IMR-90 (cell line): ENCODE data around the gene INF2. TPM values are rescaled to one million over a fixed set of nuclear protein-coding genes. Genes with fewer than 3 reads are reported as not detected.

Experiments used
- ATAC-seq: fragments of 200-7000 bp; cut with Tn5 transposase; 2 replicates; pipeline ENCODE4 v1.9.1; 2020; ENCODE audit warnings: low read depth, mild to moderate bottlenecking, moderate library complexity
- BruUV-seq: library from RNA; stranded (reverse); fragments of 400-500 nt; replicated peaks from 2 replicates; lab custom pipeline; 2021; lab: Mats Ljungman, UMichigan
- CTCF ChIA-PET: fragments of 300-600 bp; formaldehyde crosslinking; extraction: SDS; loops from one replicate; lab custom pipeline; 2021; ENCODE audit warnings: antibody characterized with exemption; lab: Yijun Ruan, JAX
- POLR2A ChIA-PET: fragments of 300-600 bp; sonication (Branson Sonifier 250); formaldehyde crosslinking; loops from one replicate; lab custom pipeline; 2022; ENCODE audit warnings: antibody characterized with exemption; ENCODE audit not compliant: unreplicated experiment; lab: Charles Lee
- DNase-seq: peaks from one replicate; pipeline ENCODE4 v3.0.0; 2013
- H2AFZ ChIP-seq: replicated peaks from 2 replicates; pipeline ENCODE3; 2013; ENCODE audit warnings: low read length, mild to moderate bottlenecking; ENCODE audit not compliant: poor library complexity
- H2AK5ac ChIP-seq: 2 replicates; pipeline ENCODE4 v1.6.1; 2013; ENCODE audit warnings: low read depth, low read length, inconsistent platforms
- H2AK9ac ChIP-seq: replicated peaks from 2 replicates; pipeline ENCODE3; 2013; ENCODE audit warnings: mild to moderate bottlenecking, low read depth, low read length, moderate library complexity; ENCODE audit not compliant: poor library complexity
- H2BK120ac ChIP-seq: 2 replicates; pipeline ENCODE4 v1.6.1; 2013; ENCODE audit warnings: low read depth, low read length, inconsistent platforms
- H2BK15ac ChIP-seq: 3 replicates; pipeline ENCODE4 v1.6.1; 2013; ENCODE audit warnings: low read depth, low read length, inconsistent platforms
- H2BK20ac ChIP-seq: 2 replicates; pipeline ENCODE4 v1.6.1; 2013; ENCODE audit warnings: low read depth, mild to moderate bottlenecking, inconsistent platforms, low read length, moderate library complexity
- H2BK5ac ChIP-seq: 2 replicates; pipeline ENCODE4 v1.6.1; 2013; ENCODE audit warnings: mild to moderate bottlenecking, low read depth, low read length, inconsistent platforms; ENCODE audit not compliant: poor library complexity, severe bottlenecking
- H3K14ac ChIP-seq: replicated peaks from 2 replicates; pipeline ENCODE4 v1.6.1; 2013; ENCODE audit warnings: low read depth, low read length, inconsistent platforms
- H3K18ac ChIP-seq: 2 replicates; pipeline ENCODE4 v1.6.1; 2013; ENCODE audit warnings: low read depth, low read length, control low read depth
- H3K23ac ChIP-seq: 2 replicates; pipeline ENCODE4 v1.6.1; 2013; ENCODE audit warnings: low read depth, low read length, inconsistent platforms
- H3K27ac ChIP-seq: 2 replicates; pipeline ENCODE4 v1.5.1; 2013; ENCODE audit warnings: mild to moderate bottlenecking, control low read depth, low read length; ENCODE audit not compliant: insufficient read depth
- H3K27me3 ChIP-seq: 2 replicates; pipeline ENCODE4 v1.6.1; 2013; ENCODE audit warnings: low read length; ENCODE audit not compliant: control insufficient read depth, insufficient read depth
- H3K36me3 ChIP-seq: 2 replicates; pipeline ENCODE4 v1.6.1; 2013; ENCODE audit warnings: low read length, mixed read lengths; ENCODE audit not compliant: control insufficient read depth, insufficient read depth
- H3K4ac ChIP-seq: 2 replicates; pipeline ENCODE4 v1.6.1; 2013; ENCODE audit warnings: low read depth, low read length, inconsistent platforms
- H3K4me1 ChIP-seq: 2 replicates; pipeline ENCODE4 v1.6.1; 2013; ENCODE audit warnings: low read length, mixed read lengths; ENCODE audit not compliant: control insufficient read depth, insufficient read depth
- H3K4me2 ChIP-seq: 2 replicates; pipeline ENCODE4 v1.6.1; 2013; ENCODE audit warnings: low read depth, mild to moderate bottlenecking, control low read depth, low read length, moderate library complexity
- H3K4me3 ChIP-seq: 2 replicates; pipeline ENCODE4 v1.5.1; 2013; ENCODE audit warnings: low read depth, mild to moderate bottlenecking, control low read depth, low read length, moderate library complexity; ENCODE audit not compliant: insufficient read depth
- H3K56ac ChIP-seq: 2 replicates; pipeline ENCODE4 v1.6.1; 2013; ENCODE audit warnings: low read length, inconsistent platforms; ENCODE audit not compliant: insufficient read depth; ENCODE audit errors: extremely low read depth
- H3K79me1 ChIP-seq, 2 experiments: 2 replicates each; pipeline ENCODE4 v1.6.1; 2013; ENCODE audit warnings: low read length in 2 of 2, inconsistent platforms in 1 of 2, low read depth in 1 of 2
- H3K9ac ChIP-seq: 2 replicates; pipeline ENCODE4 v1.6.1; 2013; ENCODE audit warnings: low read depth, low read length, control low read depth
- H3K9me1 ChIP-seq: 2 replicates; pipeline ENCODE4 v1.6.1; 2013; ENCODE audit warnings: low read length, inconsistent platforms; ENCODE audit not compliant: insufficient read depth
- H3K9me3 ChIP-seq: 2 replicates; pipeline ENCODE4 v1.6.1; 2013; ENCODE audit warnings: low read length; ENCODE audit not compliant: control insufficient read depth, insufficient read depth
- H4K20me1 ChIP-seq: 2 replicates; pipeline ENCODE4 v1.6.1; 2013; ENCODE audit warnings: low read length, inconsistent platforms; ENCODE audit not compliant: insufficient read depth
- H4K5ac ChIP-seq: 2 replicates; pipeline ENCODE4 v1.6.1; 2013; ENCODE audit warnings: mild to moderate bottlenecking, low read depth, low read length, control low read depth
- H4K8ac ChIP-seq, 2 experiments: 2 replicates each; pipeline ENCODE4 v1.6.1; 2013; ENCODE audit warnings: low read depth in 2 of 2, low read length in 2 of 2, control low read depth in 1 of 2, inconsistent platforms in 1 of 2
- H4K91ac ChIP-seq: 2 replicates; pipeline ENCODE4 v1.6.1; 2013; ENCODE audit warnings: low read depth, low read length, inconsistent platforms; ENCODE audit not compliant: insufficient read depth
- BHLHE40 ChIP-seq: fragments of 150-350 bp; IDR thresholded peaks from 2 replicates; pipeline ENCODE4 v1.6.1; 2016; ENCODE audit warnings: mild to moderate bottlenecking, low read depth, low read length
- CEBPB ChIP-seq: IDR thresholded peaks from 2 replicates; pipeline ENCODE4 v1.6.1; 2012; ENCODE audit warnings: low read depth, low read length, improper control_type of control experiment
- FOS ChIP-seq: fragments of 150-350 bp; IDR thresholded peaks from 2 replicates; pipeline ENCODE4 v1.6.1; 2016; ENCODE audit warnings: low read depth, low read length
- POLR2A ChIP-seq: IDR thresholded peaks from 2 replicates; pipeline ENCODE4 v1.6.1; 2012; ENCODE audit warnings: mild to moderate bottlenecking, low read depth, low read length
- RFX5 ChIP-seq: IDR thresholded peaks from 2 replicates; pipeline ENCODE4 v1.8.0; 2012; ENCODE audit warnings: low read depth, mild to moderate bottlenecking, low read length, moderate library complexity
- SMC3 ChIP-seq: fragments of 150-350 bp; IDR thresholded peaks from 2 replicates; pipeline ENCODE4 v1.6.1; 2016; ENCODE audit warnings: low read depth, mild to moderate bottlenecking, antibody characterized with exemption, low read length, moderate library complexity
- WGBS, 2 experiments: methylation state at CpG; one replicate each; pipeline versions ENCODE4 v1.1.5 to v1.1.7; 2013; ENCODE audit warnings: missing lambda C conversion rate in 2 of 2; ENCODE audit not compliant: insufficient read length in 1 of 2; ENCODE audit errors: extremely low coverage in 2 of 2; 5-methylcytosine and 5-hydroxymethylcytosine counted together
- dilution Hi-C: fragments of 300-500 bp; cut with HindIII; formaldehyde crosslinking; loops from one replicate; pipeline ENCODE4 v1.14.3; 2018; ENCODE audit warnings: low sequenced_read_pairs; ENCODE audit not compliant: unreplicated experiment
- in situ Hi-C: fragments of 300-500 bp; cut with MboI; formaldehyde crosslinking; loops from 3 replicates; pipeline ENCODE4 v1.14.3; 2019; ENCODE audit warnings: low sequenced_read_pairs, inconsistent platforms, mixed read lengths
- intact Hi-C: fragments of 100-400 bp; cut with micrococcal nuclease; formaldehyde crosslinking; loops from 2 replicates; pipeline ENCODE4 v1.10.0; 2022
- polyA plus RNA-seq, 3 experiments: library from polyadenylated mRNA; depleted of rRNA; stranded (reverse); fragments of >200 nt; gene quantifications; 2 replicates each; pipeline ENCODE4 v1.2.3, GENCODE V29; 2012; ENCODE audit warnings: low replicate concordance in 1 of 3
- total RNA-seq: library from RNA; depleted of rRNA; stranded (reverse); fragments of >200 nt; gene quantifications from 2 replicates; pipeline ENCODE4 v1.2.3, GENCODE V29; 2012
- TF ChIP-seq, protein P1 (sequence below): conservative IDR thresholded peaks from 2 replicates; pipeline ENCODE4 v1.5.1; 2012; ENCODE audit warnings: mild to moderate bottlenecking, low read depth, low read length, improper control_type of control experiment
- TF ChIP-seq, protein P2 (sequence below): fragments of 150-350 bp; IDR thresholded peaks from 2 replicates; pipeline ENCODE4 v1.6.1; 2016; ENCODE audit warnings: low read depth, mild to moderate bottlenecking, low read length, moderate library complexity, borderline replicate concordance

The INF2 gene
- total and polyA plus RNA-seq, 2 of the 4 experiments (the other 2 are of a cell fraction), result 16.8 to 62.1 TPM

DNA sequence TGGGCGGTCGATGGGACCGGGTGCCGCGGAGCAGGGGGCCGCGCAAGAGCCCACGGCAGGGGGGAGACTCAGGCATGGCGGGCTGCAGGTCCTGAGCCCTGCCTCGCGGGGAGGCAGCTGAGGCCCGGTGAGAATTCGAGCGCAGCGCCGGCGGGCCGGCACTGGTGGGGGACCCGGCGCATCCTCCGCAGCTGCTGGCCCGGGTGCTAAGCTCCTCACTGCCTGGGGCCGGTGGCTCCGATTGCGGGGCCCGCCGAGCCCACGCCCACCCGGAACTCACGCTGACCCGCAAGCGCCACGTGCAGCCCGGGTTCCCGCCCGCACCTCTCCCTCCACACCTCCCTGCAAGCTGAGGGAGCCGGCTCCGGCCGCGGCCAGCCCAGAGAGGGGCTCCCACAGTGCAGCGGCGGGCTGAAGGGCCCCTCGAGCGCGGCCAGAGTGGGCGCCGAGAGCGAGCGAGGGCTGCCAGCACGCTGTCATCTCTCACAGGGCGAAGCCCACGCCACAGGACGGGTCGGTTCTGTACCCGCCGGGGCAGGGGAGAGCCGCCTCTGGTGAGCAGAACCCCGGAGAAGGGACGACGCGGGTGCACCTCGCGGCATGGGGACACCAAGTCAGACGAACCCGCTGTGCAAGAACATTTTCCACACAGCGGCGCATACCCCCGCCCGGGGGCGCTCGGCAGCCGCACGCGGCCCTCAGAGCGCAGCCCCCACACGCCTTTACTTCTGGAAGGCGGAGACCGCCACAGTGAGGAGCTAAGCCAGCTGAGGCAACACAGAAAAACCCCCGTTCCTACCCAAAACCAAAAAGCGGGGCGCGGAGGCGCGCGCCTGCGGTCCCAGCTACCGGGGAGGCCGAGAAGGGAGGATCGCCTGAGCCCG is 62.4 kb downstream of the INF2 start:
- Histone ChIP-seq H2BK15ac (no peak overlapping the region), H2BK5ac (peak overlapping the region; percentile 33), H3K27me3 (no peaks in the 10 kb centered on the region), H2BK120ac (peak overlapping the region; percentile 65; the same call in 1 of the 2 replicates), H2AK5ac (no peak overlapping the region), H3K27ac (peak overlapping the region; percentile 54), H3K36me3 (peaks cover 15% of the 10 kb centered on the region), H2AK9ac (peak overlapping the region; percentile 81), H2AFZ (peak overlapping the region; percentile 93), H3K9ac (peak overlapping the region; percentile 69; the same call in 1 of the 2 replicates), H4K5ac (0 out of 2 replicates have a peak overlapping the region, but pooled peaks have one; percentile 36), H3K4me3 (peak overlapping the region; percentile 46), H3K9me1 (peaks cover 11% of the 10 kb centered on the region), H3K14ac (peak overlapping the region; percentile 87), H3K4ac (peak overlapping the region; percentile 52), H3K56ac (0 out of 2 replicates have a peak overlapping the region, but pooled peaks have one; percentile 52), H3K4me1 (peaks cover 25% of the 10 kb centered on the region), H3K23ac (no peak overlapping the region), H4K8ac (peak overlapping the region; percentile 64 to 79; a peak in 2 of 4 replicates), H3K4me2 (peak overlapping the region; percentile 87), H3K9me3 (no peaks in the 10 kb centered on the region), H4K20me1 (peaks cover 32% of the 10 kb centered on the region), H3K18ac (no peak overlapping the region), H2BK20ac (no peak overlapping the region), H4K91ac (no peak overlapping the region; the same call in 1 of the 2 replicates), H3K79me1 (peaks cover 2 to 33% of the 10 kb centered on the region in 2 experiments; a peak in 2 of 4 replicates)
- dilution Hi-C loops, result no loop called here
- no peak for ATAC-seq
- ChIA-PET CTCF (no interaction called here), POLR2A (no interaction called here)
- in situ Hi-C loops, result no loop called here
- 79% methylated on average over 24 of the region's 90 CpGs; no CpG with 5 or more reads in 1 of the 2 experiments for WGBS, 2 experiments
- TF ChIP-seq CEBPB (no peak), FOS (no peak), BHLHE40 (no peak), POLR2A (no peak), RFX5 (no peak), SMC3 (no peak)
- TF ChIP-seq, protein P1, sequence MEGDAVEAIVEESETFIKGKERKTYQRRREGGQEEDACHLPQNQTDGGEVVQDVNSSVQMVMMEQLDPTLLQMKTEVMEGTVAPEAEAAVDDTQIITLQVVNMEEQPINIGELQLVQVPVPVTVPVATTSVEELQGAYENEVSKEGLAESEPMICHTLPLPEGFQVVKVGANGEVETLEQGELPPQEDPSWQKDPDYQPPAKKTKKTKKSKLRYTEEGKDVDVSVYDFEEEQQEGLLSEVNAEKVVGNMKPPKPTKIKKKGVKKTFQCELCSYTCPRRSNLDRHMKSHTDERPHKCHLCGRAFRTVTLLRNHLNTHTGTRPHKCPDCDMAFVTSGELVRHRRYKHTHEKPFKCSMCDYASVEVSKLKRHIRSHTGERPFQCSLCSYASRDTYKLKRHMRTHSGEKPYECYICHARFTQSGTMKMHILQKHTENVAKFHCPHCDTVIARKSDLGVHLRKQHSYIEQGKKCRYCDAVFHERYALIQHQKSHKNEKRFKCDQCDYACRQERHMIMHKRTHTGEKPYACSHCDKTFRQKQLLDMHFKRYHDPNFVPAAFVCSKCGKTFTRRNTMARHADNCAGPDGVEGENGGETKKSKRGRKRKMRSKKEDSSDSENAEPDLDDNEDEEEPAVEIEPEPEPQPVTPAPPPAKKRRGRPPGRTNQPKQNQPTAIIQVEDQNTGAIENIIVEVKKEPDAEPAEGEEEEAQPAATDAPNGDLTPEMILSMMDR, result no peak
- TF ChIP-seq, protein P2, sequence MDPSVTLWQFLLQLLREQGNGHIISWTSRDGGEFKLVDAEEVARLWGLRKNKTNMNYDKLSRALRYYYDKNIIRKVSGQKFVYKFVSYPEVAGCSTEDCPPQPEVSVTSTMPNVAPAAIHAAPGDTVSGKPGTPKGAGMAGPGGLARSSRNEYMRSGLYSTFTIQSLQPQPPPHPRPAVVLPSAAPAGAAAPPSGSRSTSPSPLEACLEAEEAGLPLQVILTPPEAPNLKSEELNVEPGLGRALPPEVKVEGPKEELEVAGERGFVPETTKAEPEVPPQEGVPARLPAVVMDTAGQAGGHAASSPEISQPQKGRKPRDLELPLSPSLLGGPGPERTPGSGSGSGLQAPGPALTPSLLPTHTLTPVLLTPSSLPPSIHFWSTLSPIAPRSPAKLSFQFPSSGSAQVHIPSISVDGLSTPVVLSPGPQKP, result no peak
- no peak for DNase-seq
- no TSS peak for BruUV-seq
- intact Hi-C loops, result no loop called here
